GM19372 (cell line): ENCODE data around the gene KPNA5.
"Not testable (repeated sequence)": the region's sequence is repeated elsewhere in the genome, so short reads cannot be mapped to it uniquely, and the experiment has no call there.

Experiments
- ATAC-seq: cut with Tn5 transposase; IDR thresholded peaks from one replicate; pipeline ENCODE4 v1.9.1; 2021; ENCODE audit warnings: mild to moderate bottlenecking, low read depth, moderate library complexity; ENCODE audit not compliant: unreplicated experiment

KPNA5 gene

DNA sequence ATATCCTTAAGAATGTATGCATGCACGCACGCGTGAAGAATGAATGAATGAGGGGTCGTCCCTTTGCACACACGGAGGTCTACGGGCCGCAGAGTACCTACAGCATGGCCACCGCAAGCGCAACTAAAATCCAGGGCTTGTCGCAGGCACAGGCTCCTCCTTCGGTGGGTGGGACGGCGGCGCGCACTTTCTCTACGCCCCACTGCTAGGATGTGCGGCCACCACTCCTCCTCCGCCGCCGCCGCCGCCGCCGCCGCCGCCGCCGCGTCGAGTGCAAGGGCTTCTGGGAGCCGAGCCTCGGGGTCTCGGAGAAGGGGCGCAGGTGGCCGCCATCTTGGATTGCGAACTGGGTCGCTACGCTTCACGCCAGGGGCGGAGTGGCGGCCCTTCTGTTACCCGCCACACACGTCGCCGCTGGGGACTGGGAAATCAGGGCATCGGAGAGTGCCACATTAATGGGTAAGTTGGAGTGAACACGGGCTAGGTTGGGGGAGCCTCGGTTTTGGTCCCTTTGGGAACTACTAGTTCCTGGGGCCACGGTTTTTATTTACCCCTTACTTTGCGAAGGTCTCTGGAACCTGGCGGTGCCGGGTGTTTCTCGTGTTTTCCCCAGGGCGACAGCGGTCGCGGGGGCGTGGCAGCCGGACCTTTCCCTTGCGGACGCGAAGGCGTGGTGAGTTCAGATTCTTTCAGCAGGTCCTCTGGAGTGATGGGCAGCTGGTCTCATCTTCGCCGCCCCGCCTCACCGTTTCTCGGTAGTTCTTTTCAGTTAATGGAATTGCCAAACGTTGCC, at the start of gene KPNA5:
KPNA5 (plus strand) TSS at position 332 of the 793 bp plus-strand sequence; CDS start at position 456, 124 bp downstream.
- peak; percentile 88 for ATAC-seq

DNA sequence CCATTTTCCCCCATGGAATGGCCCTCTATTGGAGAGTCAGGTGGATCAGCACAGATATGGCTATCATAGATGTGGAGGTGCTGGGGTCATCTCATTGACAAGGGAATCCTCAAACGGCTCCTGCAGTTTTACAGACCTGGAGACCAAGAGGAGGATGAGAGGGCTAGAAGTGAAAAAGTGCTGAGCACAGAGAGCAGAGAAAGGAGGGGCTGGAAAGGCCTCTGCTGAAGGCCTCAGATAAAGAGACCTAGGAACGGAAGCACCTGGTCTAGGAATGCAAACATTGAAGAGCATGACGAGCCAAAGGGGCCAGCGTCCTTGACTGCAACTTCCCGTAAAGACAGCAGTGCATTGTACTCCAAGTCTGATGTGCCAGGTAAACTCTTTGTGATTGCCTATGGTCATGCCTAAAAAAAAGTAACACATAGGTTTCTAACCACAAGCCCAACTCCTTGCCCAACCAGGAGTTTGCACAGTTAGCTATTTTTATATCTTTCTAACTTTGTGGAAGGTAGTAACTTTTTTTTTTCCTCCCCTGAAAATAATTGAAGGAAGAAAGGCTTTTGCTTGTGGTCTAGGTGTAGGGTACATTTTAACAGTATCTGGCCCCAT, 49.5 kb upstream of the KPNA5 start:
- ATAC-seq, result no peak

- no peak for ATAC-seq
These were observed 47.3 kb upstream of the KPNA5 start for GRCh38 chr6:116633685-116634084.

DNA sequence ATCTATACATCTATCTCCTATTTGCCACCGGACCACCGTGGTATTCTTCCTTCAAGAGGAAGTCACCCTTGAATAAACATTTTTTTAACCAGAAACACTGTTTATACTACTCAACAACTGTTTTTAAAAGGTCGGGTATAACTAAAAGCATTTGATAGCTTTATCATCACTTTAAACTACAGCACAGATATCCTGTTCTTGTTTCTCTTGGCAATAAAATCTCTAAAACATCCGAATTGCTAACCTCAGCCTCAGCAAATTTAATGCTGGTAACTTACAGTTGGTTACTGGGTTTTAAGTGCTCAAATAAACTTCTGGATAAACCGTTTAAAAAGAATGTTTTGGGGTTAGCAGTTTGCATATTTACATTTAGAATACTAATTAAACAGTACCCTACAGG, 32.9 kb upstream of the KPNA5 start:
- ATAC-seq, result no peak

- no peak for ATAC-seq
These were observed 31.9 kb upstream of the KPNA5 start for GRCh38 chr6:116649129-116649528.

DNA sequence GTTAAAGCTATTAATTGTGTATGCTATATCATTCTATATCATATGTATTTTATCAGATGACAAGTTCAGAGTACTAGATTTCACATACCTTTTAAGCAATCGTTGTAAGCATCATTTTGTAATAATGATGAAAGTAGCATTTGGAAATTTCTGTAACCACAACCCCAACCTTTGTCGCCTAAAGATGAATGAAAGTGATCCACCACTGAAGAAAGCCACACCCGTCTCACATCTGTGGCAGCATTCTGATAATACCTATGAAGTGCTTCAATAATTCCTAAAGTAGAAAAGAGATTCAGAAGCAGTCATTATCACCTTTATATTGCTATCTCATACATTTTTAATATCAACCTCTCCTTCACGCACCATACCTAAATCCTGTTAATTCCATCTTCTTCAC, 29.1 kb upstream of the KPNA5 start:
- ATAC-seq, result no peak

- no peak for ATAC-seq
These were observed 19.4 kb upstream of the KPNA5 start for GRCh38 chr6:116661594-116661993.

DNA sequence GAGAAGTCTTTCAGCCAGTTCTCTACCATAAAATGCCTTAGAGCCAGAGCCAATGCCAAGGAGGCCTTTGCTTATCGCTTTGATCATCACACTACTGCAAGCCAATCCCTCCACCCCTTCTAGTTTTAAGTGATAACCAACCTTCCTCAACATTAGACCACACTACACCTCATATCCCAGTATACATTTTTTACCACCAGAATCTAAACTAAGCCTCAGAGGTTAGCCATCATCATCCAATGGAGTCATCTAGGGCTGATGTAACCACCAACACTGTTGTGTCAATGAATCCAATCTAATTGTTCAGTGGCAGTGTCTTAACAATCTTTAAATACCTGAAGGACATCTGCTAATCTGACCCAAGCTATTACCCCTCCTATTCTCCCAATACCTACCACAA, 18.8 kb upstream of the KPNA5 start:
- ATAC-seq, result no peak

GRCh38 chr6:116663308-116663707, 17.7 kb upstream of the KPNA5 start:
- no peak for ATAC-seq

DNA sequence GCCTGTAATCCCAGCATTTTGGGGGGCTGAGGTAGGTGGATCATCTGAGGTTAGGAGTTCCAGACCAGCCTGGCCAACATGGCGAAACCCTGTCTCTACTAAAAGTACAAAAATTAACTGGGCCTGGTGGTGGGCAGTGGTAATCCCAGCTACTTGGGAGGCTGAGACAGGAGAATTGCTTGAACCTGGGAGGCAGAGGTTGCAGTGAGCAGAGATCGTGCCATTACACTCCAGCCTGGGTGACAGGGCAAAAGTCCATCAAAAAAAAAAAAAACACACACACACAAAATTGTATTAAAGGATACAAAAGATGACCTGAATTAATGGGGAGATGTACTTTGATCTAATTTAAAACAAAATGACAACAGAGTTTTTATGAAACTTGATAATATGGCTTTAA, 16.8 kb upstream of the KPNA5 start:
- ATAC-seq, result not testable (repeated sequence)

GRCh38 chr6:116665464-116665863, 15.5 kb upstream of the KPNA5 start:
- ATAC-seq, result no peak

- no peak for ATAC-seq
These were observed 14.1 kb upstream of the KPNA5 start for GRCh38 chr6:116666869-116667268.

GRCh38 chr6:116667623-116668022, 13.4 kb upstream of the KPNA5 start:
- ATAC-seq, result peak; percentile 27

GRCh38 chr6:116672306-116672705, 8.7 kb upstream of the KPNA5 start:
- no peak for ATAC-seq

DNA sequence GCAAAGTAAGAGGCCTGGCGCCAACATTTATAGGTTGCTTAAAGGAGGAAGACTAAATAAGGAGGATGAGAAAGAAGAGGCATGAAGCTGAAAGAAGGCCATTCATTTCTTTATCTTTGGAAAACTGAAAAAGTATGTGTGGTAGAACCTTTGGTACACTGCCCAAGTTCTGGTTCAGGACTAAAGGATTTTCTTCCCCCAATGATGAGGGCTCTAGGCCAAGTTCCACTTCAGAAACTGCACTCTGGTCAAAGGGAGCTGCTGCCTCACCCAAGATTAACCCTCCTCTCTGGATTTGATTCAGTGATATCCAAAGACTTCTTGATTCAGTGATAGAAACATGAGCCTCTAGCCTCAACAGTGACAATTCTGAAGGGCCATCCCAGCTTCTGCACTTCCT, 5.0 kb upstream of the KPNA5 start:
- ATAC-seq, result no peak

DNA sequence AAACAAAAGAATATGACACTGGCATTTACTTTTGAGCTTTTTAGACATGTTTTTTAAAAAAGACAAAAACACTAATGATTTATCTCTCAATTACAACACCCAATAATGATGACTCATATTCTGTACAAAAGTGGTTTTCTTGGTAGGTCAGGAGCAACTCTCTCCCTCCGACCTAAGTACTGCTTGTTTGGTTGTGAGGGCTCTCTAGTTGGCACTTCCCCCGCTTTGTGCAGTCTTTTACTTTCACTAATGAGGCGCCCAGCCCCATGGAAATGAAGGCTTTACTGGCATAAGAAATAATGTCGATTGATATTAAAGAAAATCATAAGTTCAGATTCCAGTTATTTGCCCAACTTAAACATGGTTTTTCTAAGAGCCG, 1.3 kb downstream of the KPNA5 start:
- peak; percentile 29 for ATAC-seq

- ATAC-seq, result no peak
These were observed 4.5 kb downstream of the KPNA5 start for GRCh38 chr6:116685437-116685993.

DNA sequence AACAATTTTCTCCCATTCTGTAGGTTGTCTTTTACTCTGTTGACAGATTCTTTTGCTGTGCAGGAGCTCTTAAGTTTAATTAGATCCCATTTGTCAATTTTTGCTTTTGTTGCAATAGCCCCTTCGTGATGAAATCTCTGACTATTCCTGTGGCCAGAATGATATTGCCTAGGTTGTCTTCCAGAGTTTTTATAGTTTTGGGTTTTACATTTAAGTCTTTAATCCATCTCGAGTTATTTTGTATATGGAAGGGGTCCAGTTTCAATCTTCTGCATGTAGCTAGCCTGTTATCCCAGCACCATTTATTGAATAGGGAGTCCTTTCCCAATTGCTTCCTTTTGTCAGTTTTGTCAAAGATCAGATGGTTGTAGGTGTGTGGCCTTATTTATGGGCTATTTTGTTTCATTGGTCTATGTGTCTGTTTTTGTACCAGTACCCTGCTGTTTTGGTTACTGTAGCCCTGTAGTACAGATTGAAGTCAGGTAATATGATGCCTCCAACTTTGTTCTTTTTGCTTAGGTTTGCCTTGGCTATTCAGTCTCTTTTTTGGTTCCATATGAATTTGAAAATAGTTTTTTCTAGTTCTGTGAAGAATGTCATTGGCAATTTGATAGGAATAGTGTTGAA, 5.6 kb downstream of the KPNA5 start:
- ATAC-seq, result not testable (repeated sequence)

DNA sequence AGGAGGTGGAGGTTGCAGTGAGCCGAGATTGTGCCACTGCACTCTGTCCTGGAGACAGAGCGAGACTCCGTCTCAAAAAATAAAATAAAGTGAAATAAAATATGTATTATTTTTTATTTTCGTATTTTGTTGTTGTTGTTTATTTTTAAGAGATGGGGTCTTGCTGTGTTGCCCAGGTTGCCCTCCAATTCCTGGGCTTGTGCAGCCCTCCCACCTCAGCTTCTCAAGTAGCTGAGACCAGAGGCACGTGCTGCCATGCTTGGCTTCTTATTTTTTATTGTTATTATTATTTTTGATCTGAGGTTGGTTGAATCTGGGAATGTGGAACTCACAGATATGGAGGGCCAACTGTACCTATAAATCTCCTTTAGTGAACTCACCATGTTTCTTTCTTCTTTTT, 10.1 kb downstream of the KPNA5 start:
- ATAC-seq, result no peak

DNA sequence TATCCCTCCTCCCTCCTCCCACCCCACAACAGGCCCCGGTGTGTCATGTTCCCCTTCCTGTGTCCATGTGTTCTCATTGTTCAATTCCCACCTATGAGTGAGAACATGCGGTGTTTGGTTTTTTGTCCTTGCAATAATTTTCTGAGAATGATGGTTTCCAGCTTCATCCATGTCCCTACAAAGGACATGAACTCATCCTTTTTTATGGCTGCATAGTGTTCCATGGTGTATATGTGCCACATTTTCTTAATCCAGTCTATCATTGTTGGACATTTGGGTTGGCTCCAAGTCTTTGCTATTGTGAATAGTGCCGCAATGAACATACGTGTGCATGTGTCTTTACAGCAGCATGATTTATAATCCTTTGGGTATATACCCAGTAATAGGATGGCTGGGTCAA, 11.9 kb downstream of the KPNA5 start:
- not testable (repeated sequence) for ATAC-seq

DNA sequence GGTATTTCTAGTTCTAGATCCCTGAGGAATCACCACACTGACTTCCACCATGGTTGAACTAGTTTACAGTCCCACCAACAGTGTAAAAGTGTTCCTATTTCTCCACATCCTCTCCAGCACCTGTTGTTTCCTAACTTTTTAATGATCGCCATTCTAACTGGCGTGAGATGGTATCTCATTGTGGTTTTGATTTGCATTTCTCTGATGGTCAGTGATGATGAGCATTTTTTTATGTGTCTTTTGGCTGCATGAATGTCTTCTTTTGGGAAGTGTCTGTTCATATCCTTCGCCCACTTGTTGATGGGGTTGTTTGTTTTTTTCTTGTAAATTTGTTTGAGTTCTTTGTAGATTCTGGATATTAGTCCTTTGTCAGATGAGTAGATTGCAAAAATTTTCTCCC, 12.3 kb downstream of the KPNA5 start:
- ATAC-seq, result not testable (repeated sequence)
